CD14-positive monocyte (primary cell): ENCODE measurements around the gene MBD1. TPM values are rescaled to one million over a fixed set of nuclear protein-coding genes. Genes with fewer than 3 reads are reported as not detected.

ENCODE experiments used
- DNase-seq, 3 donors: peaks; one replicate each; pipeline ENCODE4 v3.0.0-alpha.2; 2011 to 2022
- H2AFZ ChIP-seq: 2 replicates; pipeline ENCODE4 v1.6.0; 2012; ENCODE audit warnings: mild to moderate bottlenecking, low read depth, low read length, inconsistent platforms; ENCODE audit not compliant: insufficient read depth, poor library complexity, severe bottlenecking
- H3K27ac ChIP-seq, 2 donors: 1 replicate in 1 of 2; 2 replicates in 1 of 2; pipeline ENCODE4 v1.5.1; 2012 to 2013; ENCODE audit warnings: low read length in 2 of 2, control low read depth in 1 of 2, inconsistent platforms in 1 of 2, low read depth in 1 of 2, mild to moderate bottlenecking in 1 of 2
- H3K27me3 ChIP-seq, 2 donors: one replicate each; pipeline versions ENCODE4 v1.6.0 to v1.6.1; 2011 to 2013; ENCODE audit warnings: low read length in 2 of 2; ENCODE audit not compliant: control insufficient read depth in 2 of 2, insufficient read depth in 2 of 2
- H3K36me3 ChIP-seq, 2 donors: replicated peaks in 1 of 2; 1 replicate in 1 of 2; 2 replicates in 1 of 2; pipeline versions ENCODE4 v1.5.1 to v1.6.1; 2012 to 2013; ENCODE audit warnings: low read length in 2 of 2, control low read depth in 1 of 2, inconsistent platforms in 1 of 2, mild to moderate bottlenecking in 1 of 2; ENCODE audit not compliant: insufficient read depth in 2 of 2, control insufficient read depth in 1 of 2
- H3K4me1 ChIP-seq, 2 donors: 1 replicate in 1 of 2; 2 replicates in 1 of 2; pipeline versions ENCODE4 v1.5.1 to v1.6.1; 2012 to 2013; ENCODE audit warnings: low read length in 2 of 2, control low read depth in 1 of 2, inconsistent platforms in 1 of 2, mild to moderate bottlenecking in 1 of 2, moderate library complexity in 1 of 2; ENCODE audit not compliant: insufficient read depth in 2 of 2, control insufficient read depth in 1 of 2
- H3K4me2 ChIP-seq: replicated peaks from 2 replicates; pipeline ENCODE3; 2012; ENCODE audit warnings: low read length, moderate library complexity, mild to moderate bottlenecking; ENCODE audit not compliant: poor library complexity, severe bottlenecking; ENCODE audit errors: extremely low read depth
- H3K4me3 ChIP-seq, 3 experiments: fragments of 200-600 bp in 1 of 3; sonication (generic) in 1 of 3; replicated peaks in 1 of 3; 1 replicate in 2 of 3; 2 replicates in 1 of 3; pipeline ENCODE4 v1.5.1; 2011 to 2013; ENCODE audit warnings: low read length in 3 of 3, mild to moderate bottlenecking in 3 of 3, control low read depth in 2 of 3, low read depth in 2 of 3, inconsistent platforms in 1 of 3, moderate library complexity in 1 of 3
- H3K79me2 ChIP-seq: 2 replicates; pipeline ENCODE4 v1.6.0; 2012; ENCODE audit warnings: mild to moderate bottlenecking, control low read depth, inconsistent platforms, low read length, moderate library complexity; ENCODE audit not compliant: insufficient read depth
- H3K9ac ChIP-seq: 2 replicates; pipeline ENCODE4 v1.6.0; 2017; ENCODE audit warnings: low read length, mild to moderate bottlenecking; ENCODE audit not compliant: insufficient read depth, poor library complexity, severe bottlenecking
- H3K9me3 ChIP-seq, 2 donors: replicated peaks in 1 of 2; 1 replicate in 1 of 2; 2 replicates in 1 of 2; pipeline versions ENCODE4 v1.5.1 to v1.6.1; 2012 to 2013; ENCODE audit warnings: low read length in 2 of 2, control low read depth in 1 of 2; ENCODE audit not compliant: control insufficient read depth in 1 of 2, insufficient read depth in 1 of 2
- H4K20me1 ChIP-seq: 2 replicates; pipeline ENCODE4 v1.6.0; 2012; ENCODE audit warnings: mild to moderate bottlenecking, low read length, control low read depth, moderate library complexity; ENCODE audit not compliant: insufficient read depth
- H3K27ac Mint-ChIP-seq, 7 donors: one replicate each; pipeline ENCODE4 v1.8.0; 2020; ENCODE audit warnings: mild to moderate bottlenecking in 7 of 7, mixed read lengths in 7 of 7, moderate library complexity in 6 of 7, inconsistent platforms in 2 of 7
- H3K27me3 Mint-ChIP-seq, 3 donors: one replicate each; pipeline ENCODE4 v1.8.0; 2021 to 2022; ENCODE audit warnings: low read depth in 3 of 3, mild to moderate bottlenecking in 3 of 3, mixed read lengths in 3 of 3, moderate library complexity in 3 of 3, inconsistent platforms in 1 of 3
- H3K36me3 Mint-ChIP-seq, 2 donors: one replicate each; pipeline ENCODE4 v1.8.0; 2020; ENCODE audit warnings: mixed read lengths in 2 of 2, inconsistent platforms in 1 of 2, mild to moderate bottlenecking in 1 of 2
- H3K4me1 Mint-ChIP-seq: one replicate; pipeline ENCODE4 v1.8.0; 2020; ENCODE audit warnings: mild to moderate bottlenecking, mixed read lengths
- H3K4me3 Mint-ChIP-seq, 2 donors: one replicate each; pipeline ENCODE4 v1.8.0; 2020; ENCODE audit warnings: mild to moderate bottlenecking in 2 of 2, mixed read lengths in 2 of 2, moderate library complexity in 1 of 2
- H3K9me3 Mint-ChIP-seq, 7 donors: one replicate each; pipeline ENCODE4 v1.8.0; 2020 to 2022; ENCODE audit warnings: mixed read lengths in 7 of 7, mild to moderate bottlenecking in 6 of 7, moderate library complexity in 6 of 7, inconsistent platforms in 2 of 7
- whole genome bisulfite sequencing: methylation state at CpG from one replicate; pipeline ENCODE4 v1.1.5; 2013; ENCODE audit warnings: missing lambda C conversion rate; ENCODE audit not compliant: insufficient coverage; 5-methylcytosine and 5-hydroxymethylcytosine counted together
- intact Hi-C, 2 donors: fragments of 100-400 bp; cut with micrococcal nuclease; formaldehyde crosslinking; loops; one replicate each; pipeline versions ENCODE4 v1.15.0 to v1.15.1; 2023
- polyA plus RNA-seq, 3 donors: library from polyadenylated mRNA; depleted of rRNA in 1 of 3; unstranded in 2 of 3; stranded (reverse) in 1 of 3; fragments of 300-500 nt in 2 of 3; fragments of >200 nt in 1 of 3; fragmentation: Illumina TruSeq in 2 of 3; gene quantifications; 1 replicate in 2 of 3; 2 replicates in 1 of 3; pipeline ENCODE4 v1.2.3, GENCODE V29; 2012 to 2021
- TF ChIP-seq, protein P1 (sequence below): fragments of 200-600 bp; IDR thresholded peaks from one replicate; pipeline ENCODE4 v1.8.0; 2022; ENCODE audit warnings: antibody characterized with exemption, mild to moderate bottlenecking

MBD1 gene
- polyA plus RNA-seq, 3 donors = 13.2 to 88.6 (median 17.4) TPM

GRCh38 chr18:50327983-50328382 is 46.7 kb upstream of the MBD1 start:
- Mint-ChIP-seq H3K27me3 (peaks cover 10 to 27% (median 15%) of the 10 kb centered on the region in 3 donors), H3K27ac (no peak overlapping the region), H3K4me3 (no peak overlapping the region), H3K9me3 (peaks cover 2 to 13% (median 5%) of the 10 kb centered on the region in 7 donors), H3K36me3 (no peaks in the 10 kb centered on the region), H3K4me1 (no peaks in the 10 kb centered on the region)
- Histone ChIP-seq H4K20me1 (no peaks in the 10 kb centered on the region), H3K4me2 (no peak overlapping the region), H3K36me3 (no peaks in the 10 kb centered on the region), H2AFZ (no peak overlapping the region), H3K9ac (no peak overlapping the region), H3K4me3 (no peak overlapping the region), H3K9me3 (no peaks in the 10 kb centered on the region), H3K79me2 (no peaks in the 10 kb centered on the region), H3K27me3 (peaks cover 0 to 3% of the 10 kb centered on the region in 2 donors), H3K27ac (no peak overlapping the region), H3K4me1 (no peaks in the 10 kb centered on the region)
- WGBS = no CpG with 5 or more reads among the region's 3 CpGs
- intact Hi-C loops = no loop called here
- TF ChIP-seq, protein P1, sequence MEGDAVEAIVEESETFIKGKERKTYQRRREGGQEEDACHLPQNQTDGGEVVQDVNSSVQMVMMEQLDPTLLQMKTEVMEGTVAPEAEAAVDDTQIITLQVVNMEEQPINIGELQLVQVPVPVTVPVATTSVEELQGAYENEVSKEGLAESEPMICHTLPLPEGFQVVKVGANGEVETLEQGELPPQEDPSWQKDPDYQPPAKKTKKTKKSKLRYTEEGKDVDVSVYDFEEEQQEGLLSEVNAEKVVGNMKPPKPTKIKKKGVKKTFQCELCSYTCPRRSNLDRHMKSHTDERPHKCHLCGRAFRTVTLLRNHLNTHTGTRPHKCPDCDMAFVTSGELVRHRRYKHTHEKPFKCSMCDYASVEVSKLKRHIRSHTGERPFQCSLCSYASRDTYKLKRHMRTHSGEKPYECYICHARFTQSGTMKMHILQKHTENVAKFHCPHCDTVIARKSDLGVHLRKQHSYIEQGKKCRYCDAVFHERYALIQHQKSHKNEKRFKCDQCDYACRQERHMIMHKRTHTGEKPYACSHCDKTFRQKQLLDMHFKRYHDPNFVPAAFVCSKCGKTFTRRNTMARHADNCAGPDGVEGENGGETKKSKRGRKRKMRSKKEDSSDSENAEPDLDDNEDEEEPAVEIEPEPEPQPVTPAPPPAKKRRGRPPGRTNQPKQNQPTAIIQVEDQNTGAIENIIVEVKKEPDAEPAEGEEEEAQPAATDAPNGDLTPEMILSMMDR = no peak
- DNase-seq = no peak

GRCh38 chr18:50320719-50321118 is 39.4 kb upstream of the MBD1 start:
- no peak overlapping the region for H3K4me3 ChIP-seq
- TF ChIP-seq, protein P1 = no peak
- no peak overlapping the region for H3K4me2 ChIP-seq
- no CpG with 5 or more reads among the region's 5 CpGs for WGBS
- peaks cover 8 to 24% of the 10 kb centered on the region in 2 donors for H3K27me3 ChIP-seq
- no peak overlapping the region for H3K27ac Mint-ChIP-seq
- H3K27ac ChIP-seq = no peak overlapping the region
- H3K27me3 Mint-ChIP-seq = peaks cover 20 to 33% (median 21%) of the 10 kb centered on the region in 3 donors
- H3K4me1 ChIP-seq = no peaks in the 10 kb centered on the region
- H2AFZ ChIP-seq = no peak overlapping the region
- DNase-seq = no peak
- no peak overlapping the region for H3K4me3 Mint-ChIP-seq
- intact Hi-C loops = no loop called here
- H3K79me2 ChIP-seq = no peaks in the 10 kb centered on the region
- peaks cover 2 to 9% (median 6%) of the 10 kb centered on the region in 7 donors for H3K9me3 Mint-ChIP-seq
- no peaks in the 10 kb centered on the region for H3K36me3 ChIP-seq
- H3K9ac ChIP-seq = no peak overlapping the region
- no peaks in the 10 kb centered on the region for H4K20me1 ChIP-seq
- no peaks in the 10 kb centered on the region for H3K4me1 Mint-ChIP-seq
- no peaks in the 10 kb centered on the region for H3K9me3 ChIP-seq
- no peaks in the 10 kb centered on the region for H3K36me3 Mint-ChIP-seq
